ENCODE results near the gene ASMTL. TPM values are rescaled to one million over a fixed set of nuclear protein-coding genes. Genes with fewer than 3 reads are reported as not detected.
A peak's percentile ranks its signal among the peaks of the same experiment; 100 is the strongest.
"Not testable (repeated sequence)": the region's sequence is repeated elsewhere in the genome, so short reads cannot be mapped to it uniquely, and the experiment has no call there.

Gene ASMTL
- polyA plus RNA-seq, 1 donor = 37.1 TPM

- no peak for DNase-seq
Measured at GRCh38 chrX:1407035-1407434, 45.7 kb downstream of the ASMTL start.

DNA sequence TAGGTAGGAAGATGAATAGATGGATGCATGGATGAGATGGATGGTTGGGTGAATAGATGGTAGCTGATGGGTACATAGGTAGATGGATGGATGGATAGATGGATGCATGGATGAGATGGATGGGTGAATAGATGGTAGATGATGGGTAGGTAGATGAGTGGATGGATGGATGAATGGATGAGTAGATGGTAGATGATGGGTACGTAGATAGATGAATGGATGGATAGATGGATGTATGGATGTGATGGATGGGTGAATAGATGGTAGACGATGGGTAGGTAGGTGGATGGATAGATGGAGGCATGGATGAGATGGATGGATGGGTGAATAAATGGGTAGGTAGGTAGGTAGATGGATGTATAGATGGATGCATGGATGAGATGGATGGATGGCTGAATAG lies 46.9 kb downstream of the ASMTL start:
- not testable (repeated sequence) for DNase-seq

- not testable (repeated sequence) for DNase-seq
Measured at GRCh38 chrX:1403867-1404266, 48.8 kb downstream of the ASMTL start.

DNA sequence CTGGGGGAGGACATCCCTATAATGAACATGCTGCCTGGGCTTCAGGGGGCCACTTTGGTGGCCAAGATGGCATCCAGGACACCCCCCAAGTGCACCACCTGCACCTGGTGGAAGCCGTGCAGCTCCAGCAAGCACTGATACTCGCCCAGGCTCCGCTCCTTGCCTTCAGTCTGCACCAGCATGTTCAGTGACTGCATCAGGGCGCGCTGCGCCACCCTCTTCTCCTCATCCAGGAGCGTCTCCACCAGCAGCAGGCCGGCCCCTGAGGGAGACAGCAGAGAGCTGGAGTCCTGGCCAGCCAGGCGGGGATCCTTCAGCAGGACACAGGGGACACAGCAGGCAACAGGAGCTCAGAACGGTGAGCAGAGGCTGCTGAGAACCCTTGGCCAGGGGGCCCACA lies 49.5 kb downstream of the ASMTL start:
- no peak for DNase-seq

DNA sequence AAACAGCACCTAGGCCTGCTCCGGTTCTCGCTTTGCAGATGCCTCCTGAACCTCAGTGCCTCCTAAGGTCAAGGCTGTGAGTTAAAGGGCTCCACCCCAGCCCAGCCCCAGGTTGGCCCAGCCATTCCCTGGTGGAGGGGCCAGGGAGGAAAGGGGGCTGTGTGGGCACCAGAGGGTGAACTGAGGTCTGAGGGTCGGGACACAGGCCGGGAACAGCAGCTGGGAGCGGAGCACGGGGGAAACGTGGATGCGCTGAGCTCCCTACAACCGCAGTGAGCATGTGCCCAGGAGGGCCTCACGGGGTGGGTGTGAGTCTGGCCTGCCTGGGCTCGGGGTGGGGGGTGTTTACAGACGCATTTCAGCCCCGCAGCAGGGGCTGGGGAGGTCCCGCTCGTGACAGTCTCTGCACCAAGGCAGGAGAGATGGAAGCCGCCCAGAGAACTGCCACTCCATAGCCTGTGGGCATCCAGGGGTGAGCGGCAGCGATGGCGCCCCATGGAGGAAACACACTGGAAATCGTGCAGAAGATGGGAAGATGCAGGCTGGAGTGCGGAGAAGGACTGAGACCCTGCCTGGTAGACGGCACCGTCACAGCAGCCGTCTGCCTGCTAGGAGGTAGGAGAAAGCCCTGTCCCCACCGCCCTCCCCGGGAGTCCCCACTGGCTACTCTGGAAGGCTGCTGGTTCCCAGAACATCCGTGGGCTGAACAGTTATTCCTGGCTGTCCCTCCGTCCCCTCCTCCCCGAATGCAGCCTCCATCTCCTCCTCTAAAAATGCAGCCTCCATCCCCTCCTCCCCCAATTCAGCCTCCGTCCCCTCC lies 50.9 kb downstream of the ASMTL start:
- DNase-seq = no peak

DNA sequence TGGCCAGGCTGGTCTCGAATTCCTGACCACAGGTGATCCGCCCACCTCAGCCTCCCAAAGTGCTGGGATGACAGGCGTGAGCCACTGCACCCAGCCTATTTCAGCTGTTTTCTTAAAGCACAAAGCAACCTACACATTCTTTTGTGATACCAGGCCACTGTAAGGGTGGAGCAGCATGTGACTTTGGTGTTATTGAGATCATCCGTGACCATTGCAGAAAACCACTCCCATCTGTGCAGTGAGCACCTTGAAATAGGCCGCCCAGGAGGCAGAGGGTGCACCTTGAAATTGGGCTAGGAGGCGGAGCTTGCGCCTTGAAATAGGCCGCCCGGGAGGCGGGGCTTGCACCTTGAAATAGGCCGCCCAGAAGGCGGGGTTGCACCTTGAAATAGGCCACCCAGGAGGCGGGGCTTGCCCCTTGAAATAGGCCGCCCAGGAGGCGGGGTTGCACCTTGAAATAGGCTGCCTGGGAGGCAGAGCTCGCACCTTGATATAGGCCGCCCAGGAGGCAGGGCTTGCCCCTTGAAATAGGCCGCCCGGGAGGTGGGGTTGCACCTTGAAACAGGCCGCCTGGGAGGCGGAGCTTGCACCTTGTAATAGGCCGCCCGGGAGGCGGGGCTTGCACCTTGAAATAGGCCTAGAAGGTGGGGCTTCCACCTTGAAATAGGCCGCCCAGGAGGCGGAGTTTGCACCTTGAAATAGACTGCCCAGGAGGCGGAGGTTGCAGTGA lies 51.8 kb downstream of the ASMTL start:
- no peak for DNase-seq

- DNase-seq = no peak
Measured at GRCh38 chrX:1400049-1400448, 52.7 kb downstream of the ASMTL start.

- no peak for DNase-seq
Measured at GRCh38 chrX:1398431-1399340, 54.0 kb downstream of the ASMTL start.

DNA sequence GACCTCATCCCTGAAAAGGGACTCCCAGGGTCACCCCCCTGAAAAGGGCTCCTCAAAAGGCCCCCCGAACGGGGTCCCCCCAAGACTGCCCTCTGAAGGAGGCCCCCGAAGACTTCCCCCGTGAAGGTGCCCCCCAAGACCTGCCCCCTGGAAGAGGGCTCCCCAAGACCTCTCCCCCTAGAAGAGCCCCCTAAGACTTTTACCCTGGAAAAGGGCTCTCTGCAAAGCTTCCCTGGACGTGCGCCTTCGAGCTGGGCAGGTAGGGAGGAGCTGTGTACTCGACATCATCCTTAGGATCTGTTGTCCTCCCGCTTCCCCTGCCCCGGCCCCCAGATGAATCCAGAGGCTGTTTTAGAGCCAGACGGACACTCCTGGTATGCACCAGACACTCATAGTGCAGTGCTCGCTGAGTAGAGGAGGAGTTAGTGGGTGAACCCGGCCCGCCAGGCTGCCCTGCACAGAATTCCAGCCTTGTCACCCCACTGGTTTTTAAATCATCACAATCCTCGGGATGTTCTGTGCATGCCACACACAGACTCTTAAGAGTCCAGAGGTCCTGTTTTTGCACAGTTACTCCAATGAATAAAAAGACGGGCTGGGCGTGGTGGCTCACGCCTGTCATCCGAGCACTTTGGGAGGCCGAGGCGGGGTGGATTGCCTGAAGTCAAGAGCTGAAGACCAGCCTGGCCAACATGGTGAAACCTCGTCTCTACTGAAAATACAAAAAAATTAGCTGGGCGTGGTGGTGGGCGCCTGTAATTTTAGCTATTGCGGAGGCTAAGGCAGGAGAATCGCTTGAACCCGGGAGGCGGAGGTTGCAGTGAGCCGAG lies 55.1 kb downstream of the ASMTL start:
- DNase-seq = no peak

- DNase-seq = no peak
Measured at GRCh38 chrX:1397001-1397400, 55.7 kb downstream of the ASMTL start.

DNA sequence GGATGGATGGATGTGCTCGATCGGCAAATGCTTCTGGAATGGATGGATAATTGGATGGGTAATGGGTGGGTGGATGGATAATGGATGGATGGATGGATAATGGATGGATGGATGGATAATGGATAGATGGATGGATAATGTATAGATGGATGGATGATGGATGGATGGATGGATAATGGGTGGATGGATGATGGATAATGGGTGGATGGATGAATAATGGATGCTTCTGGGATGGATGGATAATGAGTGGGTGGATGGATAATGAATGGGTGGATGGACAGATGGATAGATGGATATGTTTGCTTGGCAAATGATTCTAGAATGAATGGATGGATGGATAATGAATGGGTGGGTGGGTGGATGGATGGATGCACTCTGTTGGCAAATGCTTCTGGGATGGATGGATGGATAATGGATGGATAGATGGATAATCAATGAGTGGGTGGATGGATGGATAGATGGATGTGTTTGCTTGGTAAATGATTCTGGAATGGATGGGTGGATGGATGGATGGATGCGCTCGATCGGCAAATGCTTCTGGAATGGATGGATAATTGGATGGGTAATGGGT lies 57.0 kb downstream of the ASMTL start:
- no peak for DNase-seq

- no peak for DNase-seq
Measured at GRCh38 chrX:1394731-1395501, 57.8 kb downstream of the ASMTL start.

- DNase-seq = no peak
Measured at GRCh38 chrX:1393871-1394615, 58.7 kb downstream of the ASMTL start.

DNA sequence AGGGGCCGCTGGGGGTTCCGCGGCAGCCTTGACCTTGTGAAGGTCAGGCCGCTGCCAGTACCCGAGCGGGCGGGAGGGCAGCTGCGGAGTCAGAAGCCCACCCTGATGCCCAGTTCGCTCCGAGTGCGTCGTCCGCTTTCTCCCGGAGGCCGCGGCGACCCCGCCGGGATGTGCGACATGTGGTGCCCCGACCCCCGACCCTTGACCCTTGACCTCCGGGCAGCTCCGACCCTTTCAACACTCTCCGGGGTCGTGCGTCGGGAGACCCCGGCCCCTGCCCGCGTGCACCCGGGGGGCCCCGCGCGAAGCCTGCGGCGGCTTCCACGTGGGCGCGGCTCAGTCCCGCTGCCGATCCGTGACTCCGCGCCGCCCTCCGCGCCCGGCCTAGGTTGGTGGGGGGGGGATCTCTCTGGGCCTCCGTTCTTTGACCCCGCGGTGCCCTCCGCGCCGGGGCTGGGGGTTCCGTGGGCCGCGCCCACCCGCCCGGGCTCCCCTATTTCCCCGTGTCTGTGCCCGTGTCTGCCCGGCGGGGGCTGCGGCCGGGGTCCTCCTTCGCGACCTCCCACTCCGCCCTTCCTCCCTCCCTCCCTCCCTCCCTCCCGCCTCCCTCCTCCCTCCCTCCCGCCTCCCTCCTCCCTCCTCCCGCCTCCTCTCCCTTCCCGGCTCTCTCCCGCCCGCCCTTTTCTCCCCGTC lies 60.2 kb downstream of the ASMTL start:
- peak; percentile 68 for DNase-seq

DNA sequence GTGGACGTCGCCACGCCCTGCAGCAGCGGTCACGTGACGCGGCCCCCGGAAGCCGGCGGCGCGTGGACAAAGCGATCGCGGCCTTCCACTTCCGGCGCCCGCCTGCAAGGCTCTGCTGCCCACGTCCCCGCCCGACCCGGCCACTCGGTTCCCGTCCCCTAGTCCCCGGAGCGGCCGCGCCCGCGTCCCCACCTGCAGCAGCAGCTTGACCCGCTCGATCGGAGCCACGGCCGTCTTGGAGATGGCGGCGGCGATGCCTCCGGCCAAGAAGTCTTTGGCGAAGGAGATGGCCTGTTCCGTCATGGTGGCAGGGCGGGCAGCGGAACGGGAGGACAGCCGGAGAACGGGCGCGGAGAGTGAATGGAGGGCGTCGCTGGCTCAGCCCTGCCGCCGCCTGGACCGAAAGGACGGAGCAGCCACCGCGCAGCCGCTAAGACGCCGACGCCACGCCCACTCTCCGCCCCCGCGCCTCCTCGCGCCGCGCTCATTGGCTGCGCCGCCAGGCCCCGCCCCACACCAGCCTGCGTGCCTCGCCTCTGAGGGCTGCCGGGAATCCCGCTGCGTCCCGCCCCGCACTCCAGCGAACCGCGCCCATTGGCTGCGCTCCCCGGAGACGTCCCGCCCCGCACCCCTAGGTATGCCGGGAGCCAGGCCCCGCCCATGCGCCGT lies 60.9 kb downstream of the ASMTL start, which contains the start of gene SLC25A6:
TSS of gene SLC25A6 (minus strand) at position 407 of the 669 bp plus-strand sequence. CDS start at position 303, 104 bp downstream.
- DNase-seq = peak; percentile 96

- DNase-seq = no peak
Measured at GRCh38 chrX:1391370-1391706, 61.4 kb downstream of the ASMTL start.

- DNase-seq = no peak
Measured at GRCh38 chrX:1390621-1391369, 61.9 kb downstream of the ASMTL start.

GRCh38 chrX:1389993-1390285 lies 62.8 kb downstream of the ASMTL start:
- no peak for DNase-seq

All from left kidney (tissue), 2 donors.